Stomach (tissue), 9 donors: ENCODE results near the gene UNC5B. TPM values are rescaled to one million over a fixed set of nuclear protein-coding genes. Genes with fewer than 3 reads are reported as not detected.

Experiments used
- DNase-seq, 2 donors: peaks; one replicate each; pipeline versions ENCODE4 v3.0.0 to v3.0.0-alpha.2; 2013 to 2019
- H3K27ac ChIP-seq, 5 donors: fragments of 200-600 bp in 4 of 5; sonication (generic) in 4 of 5; one replicate each; pipeline ENCODE4 v1.5.1; 2013 to 2019; ENCODE audit warnings: mild to moderate bottlenecking in 1 of 5, moderate library complexity in 1 of 5
- H3K27me3 ChIP-seq, 3 donors: fragments of 200-600 bp; sonication (generic); one replicate each; pipeline ENCODE4 v1.5.1; 2017 to 2019; ENCODE audit warnings: mixed run types in 1 of 3
- H3K36me3 ChIP-seq, 4 donors: fragments of 200-600 bp; sonication (generic); 1 replicate in 3 of 4; 2 replicates in 1 of 4; pipeline ENCODE4 v1.5.1; 2016 to 2019
- H3K4me1 ChIP-seq, 4 donors: fragments of 200-600 bp; sonication (generic); one replicate each; pipeline ENCODE4 v1.5.1; 2016 to 2019
- H3K4me3 ChIP-seq, 4 donors: fragments of 200-600 bp; sonication (generic) in 3 of 4; one replicate each; pipeline ENCODE4 v1.5.1; 2016 to 2019; ENCODE audit warnings: mild to moderate bottlenecking in 1 of 4
- H3K9me3 ChIP-seq, 4 donors: fragments of 200-600 bp; sonication (generic); one replicate each; pipeline ENCODE4 v1.5.1; 2016 to 2019
- CTCF ChIP-seq, 7 experiments: fragments of 450-650 bp in 4 of 7; fragments of 200-600 bp in 3 of 7; sonication (generic) in 3 of 7; IDR thresholded peaks; one replicate each; pipeline ENCODE4 v1.5.1; 2016 to 2019; ENCODE audit warnings: antibody characterized with exemption in 7 of 7, control low read depth in 2 of 7, mild to moderate bottlenecking in 1 of 7
- EP300 ChIP-seq: sonication (generic); formaldehyde crosslinking; IDR thresholded peaks from one replicate; pipeline ENCODE4 v1.6.1; 2017; ENCODE audit warnings: antibody characterized with exemption
- POLR2A ChIP-seq, 4 donors: fragments of 450-650 bp; IDR thresholded peaks; one replicate each; pipeline ENCODE4 v1.6.1; 2016; ENCODE audit warnings: antibody characterized with exemption in 4 of 4, control low read depth in 2 of 4, mild to moderate bottlenecking in 1 of 4, moderate library complexity in 1 of 4
- POLR2AphosphoS5 ChIP-seq, 3 donors: sonication (generic); formaldehyde crosslinking; IDR thresholded peaks; one replicate each; pipeline ENCODE4 v1.6.1; 2016; ENCODE audit warnings: antibody characterized with exemption in 3 of 3
- WGBS, 5 donors: extraction: QIAGEN DNeasy Blood & Tissue Kit in 3 of 5; methylation state at CpG; one replicate each; pipeline versions ENCODE4 v1.1.5 to v1.1.7; 2013 to 2018; 5-methylcytosine and 5-hydroxymethylcytosine counted together
- intact Hi-C: fragments of 100-400 bp; cut with DNase I; formaldehyde crosslinking; loops from one replicate; pipeline ENCODE4 v1.15.1; 2023; ENCODE audit warnings: low total_unique reads
- polyA plus RNA-seq, 3 donors: library from polyadenylated mRNA; stranded (reverse); fragments of 200-250 nt; gene quantifications; one replicate each; pipeline ENCODE4 v1.2.3, GENCODE V29; 2013
- total RNA-seq, 5 donors: library from RNA; depleted of rRNA; stranded (reverse); fragments of >200 nt; gene quantifications; one replicate each; pipeline versions ENCODE4 v1.1.0 to v1.2.3, GENCODE V29; 2014 to 2016
- donor health status: healthy with polysubstance abuse.
- donor health status: Bipolar disorder and iron deficiency.
- donor health status: healthy.

UNC5B gene
- total and polyA plus RNA-seq, 8 donors, result 1.4 to 42.9 (median 5.7) TPM

GRCh38 chr10:71324743-71325142 is 112.4 kb downstream of the UNC5B start:
- no peak overlapping the region for H3K27ac ChIP-seq
- no peaks in the 10 kb centered on the region for H3K27me3 ChIP-seq
- intact Hi-C loops, result loop anchor here (10.0 kb wide), 1 partner anchor 50 kb away; no protein-coding TSS in a partner anchor
- TF ChIP-seq EP300 (no peak), POLR2AphosphoS5 (IDR thresholded peaks at IDR 0.05) (no peak), CTCF (IDR thresholded peaks at IDR 0.05) (no peak), POLR2A (IDR thresholded peaks at IDR 0.05) (no peak)
- no peak for DNase-seq
- WGBS, 5 donors, result 93 to 98% (median 94%) methylated on average over 9 of the region's 9 CpGs
- H3K4me1 ChIP-seq, result peaks cover 5 to 23% (median 14%) of the 10 kb centered on the region in 4 donors
- H3K9me3 ChIP-seq, result no peaks in the 10 kb centered on the region
- peaks cover 5 to 71% (median 64%) of the 10 kb centered on the region in 4 donors for H3K36me3 ChIP-seq
- no peak overlapping the region for H3K4me3 ChIP-seq

DNA sequence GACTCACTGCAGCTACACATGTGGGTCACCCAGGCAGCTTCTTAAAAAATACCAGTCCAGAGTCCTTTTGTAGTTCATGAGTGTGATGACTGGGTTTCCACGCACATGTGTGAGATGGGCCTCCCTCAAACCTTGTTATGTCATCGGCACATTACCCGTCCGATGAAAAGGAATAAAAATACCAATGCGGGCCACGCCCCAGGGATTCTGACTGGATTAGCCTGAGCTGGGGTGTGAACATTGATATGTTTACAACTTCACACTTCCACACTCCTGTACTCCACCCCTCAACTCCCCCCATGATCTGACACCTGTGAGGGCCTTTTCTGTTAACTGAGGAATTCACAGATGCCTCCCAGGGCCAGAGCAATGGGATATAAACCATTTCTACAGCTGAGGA is 112.9 kb downstream of the UNC5B start:
- DNase-seq, result no peak
- TF ChIP-seq POLR2AphosphoS5 (IDR thresholded peaks at IDR 0.05), result no peak
- TF ChIP-seq EP300, result no peak
- no peak for TF ChIP-seq CTCF (IDR thresholded peaks at IDR 0.05)
- no peak for TF ChIP-seq POLR2A (IDR thresholded peaks at IDR 0.05)
- Histone ChIP-seq H3K4me3 (no peak overlapping the region), H3K9me3 (no peaks in the 10 kb centered on the region), H3K36me3 (peaks cover 5 to 76% (median 66%) of the 10 kb centered on the region in 4 donors), H3K4me1 (peaks cover under 1 to 18% (median 9%) of the 10 kb centered on the region in 4 donors), H3K27ac (no peak overlapping the region), H3K27me3 (no peaks in the 10 kb centered on the region)
- intact Hi-C loops, result loop anchor here (10.0 kb wide), 1 partner anchor 50 kb away; no protein-coding TSS in a partner anchor
- WGBS, 5 donors, result 79 to 96% (median 93%) methylated on average over 6 of the region's 6 CpGs

DNA sequence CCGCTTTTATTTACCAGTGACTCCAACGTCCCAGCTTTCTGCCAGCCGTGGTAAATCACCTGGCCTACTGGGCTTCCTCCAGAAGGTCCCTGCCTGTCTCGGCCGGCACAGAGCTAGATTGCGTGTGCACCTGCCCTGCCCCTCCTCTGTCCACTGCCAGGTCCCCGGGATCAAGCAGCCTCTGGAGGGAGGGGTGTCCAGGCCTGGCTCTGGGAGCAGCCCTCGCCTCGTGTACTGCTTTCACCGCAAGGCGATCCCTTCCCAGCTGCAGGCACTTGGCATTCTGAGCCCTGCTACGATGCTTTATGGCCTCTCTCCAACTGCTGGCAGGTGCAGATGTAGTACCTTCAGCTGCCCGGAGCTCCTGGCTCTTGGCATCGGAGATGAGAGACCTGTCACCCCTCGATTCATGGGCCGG is 114.1 kb downstream of the UNC5B start:
- WGBS, 5 donors, result 62 to 67% (median 65%) methylated on average over 16 of the region's 16 CpGs
- peaks cover 5 to 85% (median 72%) of the 10 kb centered on the region in 4 donors for H3K36me3 ChIP-seq

DNA sequence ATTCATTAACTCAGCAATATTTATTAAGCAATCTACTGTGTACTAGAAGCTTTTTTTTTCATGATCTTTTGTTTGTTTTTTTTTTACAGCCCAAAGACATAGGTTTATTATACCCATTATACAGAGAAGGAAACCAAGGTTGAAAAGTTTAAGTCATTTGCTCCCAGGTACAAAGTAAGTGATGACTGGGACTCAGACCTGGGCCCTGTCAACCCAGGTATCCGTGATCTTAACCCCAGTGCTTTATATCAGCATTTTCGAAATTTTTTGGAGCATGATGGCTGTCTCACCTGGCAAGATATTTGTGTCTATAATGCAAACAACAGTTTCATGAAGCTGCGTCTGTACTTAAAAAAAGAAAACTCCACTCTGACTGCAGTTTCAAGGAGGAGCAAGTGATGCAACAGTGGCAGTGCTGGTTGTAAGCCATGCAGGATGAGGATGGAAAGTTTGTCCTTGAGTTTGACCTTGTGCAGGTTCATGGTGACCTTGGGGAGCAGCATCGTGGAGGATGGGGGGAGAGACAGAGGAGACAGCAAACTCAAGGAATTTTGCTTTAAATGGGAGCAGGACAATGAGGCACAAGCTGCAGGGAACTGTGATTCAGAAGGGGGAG is 118.5 kb downstream of the UNC5B start:
- no peaks in the 10 kb centered on the region for H3K9me3 ChIP-seq
- TF ChIP-seq CTCF (IDR thresholded peaks at IDR 0.05), result no peak
- TF ChIP-seq EP300, result no peak
- TF ChIP-seq POLR2AphosphoS5 (IDR thresholded peaks at IDR 0.05), result no peak
- no peak for TF ChIP-seq POLR2A (IDR thresholded peaks at IDR 0.05)
- H3K4me3 ChIP-seq, result no peak overlapping the region
- H3K4me1 ChIP-seq, result peaks cover 10 to 37% (median 22%) of the 10 kb centered on the region in 4 donors
- intact Hi-C loops, result no loop called here
- no peak for DNase-seq
- H3K27ac ChIP-seq, result no peak overlapping the region
- no peaks in the 10 kb centered on the region for H3K27me3 ChIP-seq
- H3K36me3 ChIP-seq, result peaks cover 0 to 49% (median 38%) of the 10 kb centered on the region in 4 donors
- WGBS, 5 donors, result 74 to 84% (median 81%) methylated on average over 4 of the region's 4 CpGs

More for the DNA sequence above, 114.1 kb downstream of the UNC5B start:
- Histone ChIP-seq H3K4me3 (no peak overlapping the region), H3K4me1 (peaks cover 0 to 10% (median 2%) of the 10 kb centered on the region in 4 donors), H3K27me3 (no peaks in the 10 kb centered on the region), H3K9me3 (no peaks in the 10 kb centered on the region), H3K27ac (no peak overlapping the region)
- DNase-seq, result peak in 1 of 2 donors; percentile 68
- TF ChIP-seq POLR2A (IDR thresholded peaks at IDR 0.05), result no peak
- no peak for TF ChIP-seq EP300
- TF ChIP-seq POLR2AphosphoS5 (IDR thresholded peaks at IDR 0.05), result no peak
- TF ChIP-seq CTCF (IDR thresholded peaks at IDR 0.05), result no peak
- intact Hi-C loops, result loop anchor here (10.0 kb wide), 1 partner anchor 48 kb away; no protein-coding TSS in a partner anchor
